Natural killer cell treated with Interleukin-12 subunit alpha and Interleukin-12 subunit beta and Interleukin-15 and Interleukin-18, amount 100 ng/mL, for 72 hours (primary cell): ENCODE data around the gene PALB2. TPM values are rescaled to one million over a fixed set of nuclear protein-coding genes. Genes with fewer than 3 reads are reported as not detected.
"Not testable (repeated sequence)": the region's sequence is repeated elsewhere in the genome, so short reads cannot be mapped to it uniquely, and the experiment has no call there.

Experiments
- ATAC-seq, 2 donors: fragments of 150-1000 bp; cut with Tn5 transposase in 1 of 2; sonication (Bioruptor Pico), chemical (Tn5 transposase) in 1 of 2; 2 replicates each; pipeline ENCODE4 v1.10.0; 2021
- DNase-seq: peaks from one replicate; pipeline ENCODE4 v3.0.0; 2022; ENCODE audit warnings: low spot score
- H3K27ac Mint-ChIP-seq, 2 donors: 1 replicate in 1 of 2; 2 replicates in 1 of 2; pipeline ENCODE4 v1.8.0; 2022; ENCODE audit warnings: mixed read lengths in 2 of 2, mild to moderate bottlenecking in 1 of 2, moderate library complexity in 1 of 2
- H3K27me3 Mint-ChIP-seq, 2 donors: 1 replicate in 1 of 2; 2 replicates in 1 of 2; pipeline ENCODE4 v1.8.0; 2022; ENCODE audit warnings: mixed read lengths in 2 of 2
- H3K36me3 Mint-ChIP-seq: one replicate; pipeline ENCODE4 v1.8.0; 2022; ENCODE audit warnings: mixed read lengths
- H3K4me1 Mint-ChIP-seq, 2 donors: 1 replicate in 1 of 2; 2 replicates in 1 of 2; pipeline ENCODE4 v1.8.0; 2022; ENCODE audit warnings: low read depth in 2 of 2, mixed read lengths in 2 of 2, mild to moderate bottlenecking in 1 of 2
- H3K4me3 Mint-ChIP-seq: one replicate; pipeline ENCODE4 v1.8.0; 2022; ENCODE audit warnings: mixed read lengths
- H3K9me3 Mint-ChIP-seq: 2 replicates; pipeline ENCODE4 v1.8.0; 2022; ENCODE audit warnings: mixed read lengths
- total RNA-seq, 2 donors: library from RNA; stranded (reverse); gene quantifications; one replicate each; pipeline ENCODE4 v1.2.3, GENCODE V29; 2022

PALB2 gene
- total RNA-seq, 2 donors from 2014 or later, result 20.6 to 28.4 TPM

DNA sequence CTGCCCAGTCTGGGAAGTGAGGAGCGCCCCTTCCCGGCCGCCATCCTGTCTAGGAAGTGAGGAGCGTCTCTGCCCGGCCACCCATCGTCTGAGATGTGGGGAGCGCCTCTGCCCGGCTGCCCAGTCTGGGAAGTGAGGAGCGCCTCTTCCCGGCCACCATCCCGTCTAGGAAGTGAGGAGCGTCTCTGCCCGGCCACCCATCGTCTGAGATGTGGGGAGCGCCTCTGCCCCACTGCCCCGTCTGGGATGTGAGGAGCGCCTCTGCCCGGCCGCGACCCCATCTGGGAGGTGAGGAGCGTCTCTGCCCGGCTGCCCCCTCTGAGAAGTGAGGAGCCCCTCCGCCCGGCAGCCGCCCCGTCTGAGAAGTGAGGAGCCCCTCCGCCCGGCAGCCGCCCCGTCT lies 57.8 kb downstream of the PALB2 start:
- H3K27me3 Mint-ChIP-seq, H3K27ac Mint-ChIP-seq, H3K4me1 Mint-ChIP-seq, DNase-seq, H3K4me3 Mint-ChIP-seq, H3K9me3 Mint-ChIP-seq, ATAC-seq: not testable (repeated sequence)
- peaks cover 13% of the 10 kb centered on the region for H3K36me3 Mint-ChIP-seq

- Mint-ChIP-seq H3K4me3 (no peak overlapping the region), H3K9me3 (no peaks in the 10 kb centered on the region), H3K27ac (no peak overlapping the region), H3K36me3 (peaks cover 13% of the 10 kb centered on the region), H3K27me3 (no peaks in the 10 kb centered on the region), H3K4me1 (no peaks in the 10 kb centered on the region)
- ATAC-seq, result no peak
- no peak for DNase-seq
These were observed 59.3 kb downstream of the PALB2 start for GRCh38 chr16:23581764-23582163.

GRCh38 chr16:23580391-23580790 lies 60.7 kb downstream of the PALB2 start:
- Mint-ChIP-seq H3K4me1 (no peaks in the 10 kb centered on the region), H3K36me3 (peaks cover 13% of the 10 kb centered on the region), H3K27me3 (no peaks in the 10 kb centered on the region), H3K4me3 (no peak overlapping the region), H3K9me3 (no peaks in the 10 kb centered on the region), H3K27ac (no peak overlapping the region)
- no peak for ATAC-seq
- DNase-seq, result no peak

GRCh38 chr16:23579371-23579770 lies 61.7 kb downstream of the PALB2 start:
- no peak for ATAC-seq
- Mint-ChIP-seq H3K9me3 (no peaks in the 10 kb centered on the region), H3K4me1 (no peaks in the 10 kb centered on the region), H3K27ac (no peak overlapping the region), H3K36me3 (peaks cover 11% of the 10 kb centered on the region), H3K4me3 (no peak overlapping the region), H3K27me3 (no peaks in the 10 kb centered on the region)
- no peak for DNase-seq

- Mint-ChIP-seq H3K36me3 (peaks cover 6% of the 10 kb centered on the region), H3K4me1 (no peaks in the 10 kb centered on the region), H3K4me3 (no peak overlapping the region), H3K27ac (no peak overlapping the region), H3K27me3 (no peaks in the 10 kb centered on the region), H3K9me3 (no peaks in the 10 kb centered on the region)
- ATAC-seq (no peak), DNase-seq (no peak)
These were observed 62.8 kb downstream of the PALB2 start for GRCh38 chr16:23578101-23578830.

DNA sequence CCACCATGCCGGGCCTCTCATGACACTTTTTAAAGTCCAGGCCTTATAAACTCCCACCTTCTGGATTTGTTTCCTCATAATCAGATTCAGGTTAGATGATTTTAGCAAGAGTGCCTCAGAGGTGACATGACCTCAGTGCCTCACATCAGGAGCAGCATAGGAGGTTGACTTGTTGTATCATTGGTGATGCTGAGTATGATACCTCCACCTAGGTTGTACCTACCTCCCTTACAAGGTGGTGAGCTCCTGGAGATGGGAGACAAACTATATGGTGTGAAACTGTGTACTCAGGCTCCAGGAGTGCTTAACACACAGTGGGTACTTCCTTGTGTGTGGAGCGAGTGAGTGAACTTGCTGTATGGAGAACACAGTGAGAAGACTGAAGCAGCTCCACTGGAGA lies 63.6 kb downstream of the PALB2 start:
- no peak for ATAC-seq
- H3K4me3 Mint-ChIP-seq, result no peak overlapping the region
- H3K27me3 Mint-ChIP-seq, result no peaks in the 10 kb centered on the region
- peaks cover 6% of the 10 kb centered on the region for H3K36me3 Mint-ChIP-seq
- no peaks in the 10 kb centered on the region for H3K4me1 Mint-ChIP-seq
- no peaks in the 10 kb centered on the region for H3K9me3 Mint-ChIP-seq
- no peak overlapping the region for H3K27ac Mint-ChIP-seq
- DNase-seq, result no peak

- ATAC-seq (peak in 1 of 2 donors; percentile 56), DNase-seq (no peak)
- Mint-ChIP-seq H3K9me3 (no peaks in the 10 kb centered on the region), H3K4me1 (peaks cover 0 to 2% of the 10 kb centered on the region in 2 donors), H3K36me3 (peaks cover 11% of the 10 kb centered on the region), H3K27ac (no peak overlapping the region), H3K4me3 (no peak overlapping the region), H3K27me3 (no peaks in the 10 kb centered on the region)
These were observed 65.3 kb downstream of the PALB2 start for GRCh38 chr16:23575834-23576233.

- H3K4me1 Mint-ChIP-seq, result peaks cover 0 to 5% of the 10 kb centered on the region in 2 donors
These were observed 67.3 kb downstream of the PALB2 start for GRCh38 chr16:23573817-23574216.

DNA sequence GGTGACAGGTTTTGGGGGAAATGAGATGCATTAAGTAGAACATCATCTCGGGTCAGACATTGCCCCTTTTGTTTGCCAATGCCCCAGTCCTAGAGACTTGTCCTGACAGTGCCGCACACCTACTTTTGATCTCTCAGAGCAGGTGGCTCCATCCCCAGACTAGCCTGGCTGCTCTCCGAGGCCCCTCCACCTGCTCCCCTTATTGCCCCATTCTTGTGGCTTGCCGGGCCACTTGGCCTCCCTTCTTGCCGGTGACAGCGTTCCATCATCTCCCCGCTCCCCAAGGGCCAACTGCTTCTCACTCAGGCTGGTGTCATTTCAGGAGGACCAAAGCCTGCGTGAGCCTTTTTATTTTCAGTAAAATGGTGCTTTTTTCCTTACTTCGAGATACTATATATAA lies 68.7 kb downstream of the PALB2 start:
- Mint-ChIP-seq H3K4me3 (no peak overlapping the region), H3K27me3 (no peaks in the 10 kb centered on the region), H3K36me3 (peaks cover 16% of the 10 kb centered on the region), H3K27ac (no peak overlapping the region), H3K9me3 (no peaks in the 10 kb centered on the region), H3K4me1 (peaks cover 0 to 5% of the 10 kb centered on the region in 2 donors)
- ATAC-seq, result no peak
- DNase-seq, result no peak

More at GRCh38 chr16:23573817-23574216, 67.3 kb downstream of the PALB2 start:
- Mint-ChIP-seq H3K27ac (no peak overlapping the region), H3K27me3 (no peaks in the 10 kb centered on the region), H3K9me3 (no peaks in the 10 kb centered on the region), H3K4me3 (no peak overlapping the region), H3K36me3 (peaks cover 16% of the 10 kb centered on the region)
- no peak for DNase-seq
- no peak for ATAC-seq

DNA sequence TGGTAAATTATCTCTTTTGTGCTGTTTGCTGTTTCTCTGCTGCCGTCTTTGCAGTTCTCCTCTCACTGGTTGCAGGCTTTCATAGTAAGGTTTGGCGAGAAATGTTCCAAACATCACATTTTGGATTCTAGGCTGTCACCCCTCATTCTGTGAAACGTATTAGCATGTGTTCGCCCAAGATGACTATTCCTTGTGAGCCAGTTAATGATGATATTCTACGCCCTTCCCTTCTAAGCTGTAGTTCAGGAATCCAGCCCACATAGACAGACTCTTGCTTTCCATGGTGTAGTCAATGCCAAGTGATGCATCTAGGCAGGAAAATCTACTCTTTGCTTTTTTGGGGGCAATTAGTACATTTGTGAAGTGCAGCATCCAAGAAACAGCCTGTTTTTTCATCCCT lies 69.2 kb downstream of the PALB2 start:
- no peak overlapping the region for H3K27ac Mint-ChIP-seq
- H3K27me3 Mint-ChIP-seq, result no peaks in the 10 kb centered on the region
- H3K4me3 Mint-ChIP-seq, result no peak overlapping the region
- DNase-seq (no peak), ATAC-seq (no peak)
- H3K4me1 Mint-ChIP-seq, result peaks cover 0 to 5% of the 10 kb centered on the region in 2 donors
- peaks cover 16% of the 10 kb centered on the region for H3K36me3 Mint-ChIP-seq
- H3K9me3 Mint-ChIP-seq, result no peaks in the 10 kb centered on the region

DNA sequence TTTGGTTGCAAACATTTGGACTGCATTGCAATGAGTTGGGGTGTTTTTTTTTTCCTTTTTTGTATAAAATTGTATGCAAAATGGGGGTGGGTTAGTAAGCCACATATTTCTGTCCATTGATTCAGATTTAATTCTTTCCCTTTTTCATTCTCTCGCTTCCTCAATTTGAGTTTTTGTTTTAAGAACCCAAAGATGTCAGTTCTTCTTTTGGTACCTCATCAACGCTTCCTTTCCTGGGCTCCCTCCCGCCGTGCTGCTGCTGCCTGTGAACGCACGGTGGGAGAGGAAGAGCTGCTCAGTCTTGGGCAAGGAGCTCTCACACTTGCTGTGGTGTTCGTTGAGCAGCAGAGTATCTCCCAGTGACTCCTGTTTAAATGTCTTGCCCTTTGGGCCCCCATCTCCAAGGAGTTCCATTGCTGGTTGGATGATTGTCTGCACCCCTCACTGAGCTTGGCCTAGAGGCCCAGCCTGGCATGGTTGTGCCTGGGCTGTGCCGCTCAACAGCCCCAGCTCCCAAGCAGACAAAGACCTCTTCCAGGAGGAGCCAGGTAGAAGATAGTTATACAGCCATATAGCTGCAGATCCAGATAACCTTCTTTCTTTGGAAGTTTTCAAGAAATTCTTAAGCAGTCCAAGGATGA lies 70.0 kb downstream of the PALB2 start:
- Mint-ChIP-seq H3K27me3 (no peaks in the 10 kb centered on the region), H3K36me3 (peaks cover 16% of the 10 kb centered on the region), H3K4me1 (peaks cover 0 to 5% of the 10 kb centered on the region in 2 donors), H3K4me3 (no peak overlapping the region), H3K9me3 (no peaks in the 10 kb centered on the region), H3K27ac (no peak overlapping the region)
- ATAC-seq (no peak), DNase-seq (no peak)

GRCh38 chr16:23567602-23568001 lies 73.5 kb downstream of the PALB2 start:
- peaks cover 31% of the 10 kb centered on the region for H3K36me3 Mint-ChIP-seq
- H3K27ac Mint-ChIP-seq, result peak overlapping the region in 1 of 2 donors; percentile 41
- no peaks in the 10 kb centered on the region for H3K9me3 Mint-ChIP-seq
- no peak overlapping the region for H3K4me3 Mint-ChIP-seq
- peaks cover 5 to 9% of the 10 kb centered on the region in 2 donors for H3K4me1 Mint-ChIP-seq
- no peaks in the 10 kb centered on the region for H3K27me3 Mint-ChIP-seq
- ATAC-seq, result no peak
- DNase-seq, result no peak

GRCh38 chr16:23566724-23567123 lies 74.4 kb downstream of the PALB2 start:
- Mint-ChIP-seq H3K4me3 (no peak overlapping the region), H3K4me1 (peaks cover 5 to 9% of the 10 kb centered on the region in 2 donors), H3K27me3 (no peaks in the 10 kb centered on the region), H3K27ac (no peak overlapping the region), H3K36me3 (peaks cover 34% of the 10 kb centered on the region), H3K9me3 (no peaks in the 10 kb centered on the region)
- DNase-seq, result no peak
- no peak for ATAC-seq

DNA sequence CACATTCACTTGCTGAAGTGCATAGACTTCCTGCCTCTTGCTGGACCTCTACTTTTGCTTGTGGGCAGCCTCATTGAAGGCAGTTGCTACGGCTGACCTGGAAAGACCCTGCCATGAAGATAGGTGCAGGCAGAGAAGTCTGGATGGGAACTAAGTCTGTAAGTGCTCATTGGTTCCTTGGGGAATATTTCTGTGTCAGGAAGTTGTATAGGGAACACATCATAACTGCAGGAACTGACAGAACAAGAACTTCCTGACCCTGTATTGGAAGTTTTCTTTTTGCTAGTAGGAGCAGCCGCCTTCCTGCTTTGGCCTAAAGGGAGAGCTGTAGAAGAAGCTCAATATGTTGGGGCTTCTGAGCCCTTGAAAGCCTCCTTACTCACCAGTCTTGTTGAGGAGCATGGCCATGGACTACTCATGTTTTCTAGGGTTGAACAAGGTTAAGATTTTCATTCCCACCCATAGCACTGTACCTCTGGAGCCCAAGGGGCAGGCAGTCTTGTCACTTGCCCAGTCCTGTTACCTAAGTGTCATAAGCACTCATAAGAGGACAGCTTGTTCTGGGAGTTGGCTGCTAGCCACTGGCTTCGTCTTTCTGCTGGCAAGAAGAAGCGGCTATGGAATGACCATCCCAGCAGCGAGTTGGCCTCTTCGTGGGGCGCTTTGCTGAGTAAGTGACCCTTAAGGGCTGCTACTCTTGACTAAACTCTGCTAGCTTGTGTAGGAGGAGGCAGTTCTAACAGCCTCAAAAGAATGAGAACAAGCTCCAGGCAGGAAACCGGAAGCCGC lies 76.3 kb downstream of the PALB2 start:
- Mint-ChIP-seq H3K27ac (no peak overlapping the region), H3K4me3 (no peak overlapping the region), H3K4me1 (peaks cover 11% of the 10 kb centered on the region in 2 donors), H3K9me3 (no peaks in the 10 kb centered on the region), H3K27me3 (no peaks in the 10 kb centered on the region), H3K36me3 (peaks cover 31% of the 10 kb centered on the region)
- DNase-seq, result no peak
- no peak for ATAC-seq
